ENCODE data around the gene TEN1.
"Not testable (repeated sequence)": the region's sequence is repeated elsewhere in the genome, so short reads cannot be mapped to it uniquely, and the experiment has no call there.

The TEN1 gene

DNA sequence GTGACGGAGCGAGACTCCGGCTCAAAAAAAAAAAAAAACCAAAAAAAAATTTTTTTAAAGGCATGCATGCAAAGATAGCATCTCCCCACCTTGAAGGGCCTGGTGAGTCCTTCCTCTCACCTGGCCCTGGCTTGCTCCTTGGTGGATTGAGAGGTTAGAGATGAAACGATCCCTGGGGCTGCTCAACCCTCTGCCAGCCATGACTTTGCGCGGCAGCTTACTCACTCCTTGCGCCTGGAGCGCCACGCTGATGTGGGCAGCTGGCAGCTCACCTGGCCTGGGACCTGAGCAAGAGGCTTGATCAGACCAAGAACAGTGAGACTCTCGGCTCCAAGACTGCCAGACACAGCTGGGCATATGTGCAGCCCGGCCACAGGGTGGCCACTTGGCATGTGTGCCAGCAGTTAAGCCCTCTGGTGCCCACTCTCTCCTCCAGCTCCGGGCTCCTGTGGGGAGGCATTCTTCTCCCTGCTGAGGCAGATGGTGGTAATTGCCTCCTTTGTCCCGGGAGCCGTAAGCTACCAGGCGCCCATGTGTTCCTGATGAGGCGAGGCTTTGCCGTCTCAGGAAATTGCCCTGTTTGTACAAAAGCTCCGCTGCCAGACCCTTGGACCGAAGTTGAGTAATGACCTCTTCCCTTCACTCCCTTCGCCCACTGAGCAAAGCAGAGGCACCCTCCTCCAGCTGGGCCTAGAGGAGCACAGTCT lies 53.2 kb downstream of the TEN1 start:
- no peak for DNase-seq

DNA sequence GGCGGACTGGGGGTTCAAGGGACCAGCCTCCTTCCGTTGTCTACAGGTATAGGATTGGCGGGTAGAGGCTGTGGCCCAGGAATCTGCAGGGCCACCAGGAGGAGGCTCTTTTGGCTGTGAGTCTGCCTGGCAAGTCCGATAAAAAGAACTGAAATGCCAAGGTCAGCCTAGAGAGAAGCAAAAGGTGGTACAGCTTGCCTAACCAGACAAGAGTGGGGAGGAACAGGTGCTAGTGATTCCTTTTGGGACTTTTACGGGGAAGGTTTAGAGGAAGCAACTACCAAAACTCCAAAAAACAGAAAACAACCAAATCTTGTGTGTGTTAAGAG lies 53.7 kb downstream of the TEN1 start:
- DNase-seq: no peak

DNA sequence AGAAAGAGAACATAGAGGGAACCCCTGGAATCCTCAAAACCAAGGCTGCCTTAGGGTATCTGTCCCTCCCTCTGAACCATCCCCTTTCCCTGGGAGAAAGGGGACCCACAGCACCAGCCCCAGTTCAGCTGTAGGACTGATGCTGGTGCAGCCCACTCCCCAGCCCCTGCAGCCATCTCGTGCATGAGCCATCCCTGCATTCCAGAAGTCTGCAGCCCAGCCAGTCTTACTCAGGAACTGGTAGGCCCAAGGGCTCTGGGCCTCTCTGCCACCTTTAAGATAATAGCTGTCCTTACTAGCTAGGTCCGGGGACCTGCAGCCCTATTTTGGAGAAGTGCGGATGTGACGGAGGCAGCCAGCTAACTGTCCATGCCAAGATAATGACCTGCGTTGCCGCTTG lies 54.1 kb downstream of the TEN1 start:
- no peak for DNase-seq

DNA sequence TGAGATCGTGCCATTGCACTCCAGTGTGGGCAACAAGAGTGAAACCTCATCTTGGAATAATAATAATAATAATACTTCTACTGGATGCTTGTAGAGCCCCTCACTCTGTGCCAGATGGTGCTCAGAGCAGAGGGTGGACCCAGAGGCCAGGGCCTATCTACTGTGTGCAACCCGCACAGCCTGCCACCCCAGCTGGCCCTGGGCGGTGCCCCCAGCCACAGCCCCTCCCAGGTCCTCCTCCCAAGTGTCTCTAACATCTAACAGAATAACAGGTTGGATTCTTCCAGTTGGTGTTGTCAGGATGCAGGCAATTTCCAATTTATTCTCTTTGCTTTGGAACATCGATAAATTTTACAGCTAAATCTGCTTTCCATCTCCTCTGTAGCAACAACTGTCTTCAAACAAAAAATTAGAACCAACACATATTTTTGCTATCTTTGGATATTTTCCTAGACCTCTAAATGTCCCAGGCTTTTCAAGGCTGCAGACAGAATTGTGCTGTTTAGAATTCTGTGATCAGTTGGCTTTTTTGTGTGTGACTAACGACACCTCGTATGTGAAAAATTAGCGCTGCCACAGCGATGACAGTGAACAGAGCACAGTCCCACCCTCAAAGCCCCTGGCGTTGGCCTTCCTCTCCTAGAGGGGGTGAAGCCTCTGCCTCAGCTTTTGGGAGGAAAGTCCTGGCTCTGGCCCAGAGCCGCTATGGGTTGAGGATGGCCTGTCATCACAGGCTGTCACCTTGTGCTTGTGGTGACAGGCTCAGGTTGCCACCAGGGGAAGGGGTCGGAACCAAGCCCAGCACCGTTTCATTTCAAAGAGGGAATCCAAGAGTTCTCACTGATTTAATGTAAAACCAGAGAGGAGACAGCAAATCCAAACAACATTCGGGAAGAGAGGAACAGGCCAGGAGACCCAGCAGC lies 55.6 kb downstream of the TEN1 start:
- DNase-seq: no peak

DNA sequence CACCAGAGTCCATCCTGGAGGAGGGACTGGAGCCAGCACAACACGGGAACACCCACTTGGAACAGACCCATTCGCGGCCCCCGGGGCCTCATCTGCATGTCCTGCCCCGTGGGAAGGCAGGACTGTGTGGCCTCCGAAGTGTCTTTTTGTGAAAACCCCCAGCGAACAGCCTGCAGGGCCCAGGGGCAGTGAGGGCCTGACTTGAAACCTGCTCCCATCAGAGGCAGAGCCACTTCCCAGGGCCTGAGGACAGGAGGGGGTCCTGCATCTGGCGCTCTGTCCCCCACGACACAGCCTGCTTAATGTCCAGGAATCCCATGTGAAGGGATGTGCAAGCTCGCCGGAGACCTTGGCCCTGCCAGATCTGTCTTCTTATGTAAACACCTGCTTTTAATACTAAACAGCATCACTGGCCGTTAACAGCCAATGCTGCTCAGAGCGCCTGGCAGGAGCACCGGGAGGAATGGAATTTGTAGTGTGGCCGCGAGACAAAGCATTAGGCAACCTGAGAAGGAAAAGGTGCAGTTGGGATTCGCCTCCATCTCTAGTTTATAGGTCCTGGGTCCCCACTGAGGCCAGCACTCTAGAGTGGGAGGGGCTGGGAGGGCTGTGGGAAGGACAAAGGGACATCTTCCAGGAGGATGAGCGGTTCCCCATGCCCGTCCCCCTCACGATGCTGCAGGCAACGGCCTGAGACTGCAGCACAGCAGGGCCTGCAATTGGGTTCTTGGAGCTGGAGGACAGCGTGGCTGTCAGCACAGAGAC lies 57.6 kb downstream of the TEN1 start:
- DNase-seq: no peak

DNA sequence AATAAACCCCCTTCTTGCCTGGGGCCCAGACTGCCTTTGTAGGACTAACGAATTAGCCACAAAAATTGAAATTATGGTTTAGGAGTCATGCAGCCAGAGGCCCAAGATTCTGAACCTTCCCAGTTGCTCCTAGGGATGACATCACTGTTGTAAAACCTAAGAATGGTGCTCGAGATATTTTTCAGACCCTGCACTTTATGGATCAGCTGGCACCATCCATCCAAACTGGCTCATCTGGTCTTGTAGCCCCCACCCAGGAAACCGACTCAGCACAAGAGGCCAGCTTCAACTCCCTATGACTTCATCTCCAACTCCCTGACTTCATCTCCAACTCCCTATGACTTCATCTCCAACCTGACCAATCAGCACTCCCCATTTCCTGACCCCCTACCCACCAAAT lies 59.0 kb downstream of the TEN1 start:
- DNase-seq: no peak

DNA sequence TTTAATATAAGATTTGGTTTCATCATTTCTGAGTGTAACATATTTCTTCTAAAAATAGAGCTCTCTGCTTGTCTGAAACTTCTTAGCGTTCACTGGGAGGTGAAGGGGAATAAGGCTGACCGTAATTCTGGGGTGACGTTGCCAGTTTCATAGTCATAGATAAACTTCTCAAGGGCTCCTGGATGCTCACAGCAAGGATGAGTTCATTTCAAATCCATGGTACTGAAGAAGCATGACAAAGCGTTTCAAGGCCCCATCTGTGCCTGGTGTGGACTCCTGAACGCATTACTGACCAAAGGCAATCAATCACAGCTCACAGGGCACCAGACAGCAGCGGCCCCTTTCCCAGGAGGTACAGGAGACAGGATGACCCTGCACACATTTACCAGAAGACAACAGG lies 60.1 kb downstream of the TEN1 start:
- DNase-seq: no peak

DNA sequence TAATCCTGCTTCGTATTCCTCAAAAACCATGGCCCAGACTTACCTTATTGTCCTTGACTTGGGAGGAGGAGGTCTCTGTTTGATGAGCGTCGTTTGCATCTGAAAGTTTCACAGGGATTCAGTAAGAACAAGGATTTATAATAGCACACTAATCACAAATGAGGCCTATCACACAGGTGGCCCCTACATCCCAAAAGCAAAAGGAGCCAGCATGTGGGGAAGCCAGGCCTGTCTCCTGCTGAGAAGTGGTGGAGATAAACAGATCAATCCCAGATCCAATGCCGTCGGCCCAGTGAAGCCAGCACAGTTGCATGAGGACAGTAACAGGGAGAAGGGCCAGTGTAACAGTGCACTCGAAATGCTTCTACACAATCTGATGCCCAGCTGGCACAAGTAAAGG lies 61.3 kb downstream of the TEN1 start:
- DNase-seq: no peak

DNA sequence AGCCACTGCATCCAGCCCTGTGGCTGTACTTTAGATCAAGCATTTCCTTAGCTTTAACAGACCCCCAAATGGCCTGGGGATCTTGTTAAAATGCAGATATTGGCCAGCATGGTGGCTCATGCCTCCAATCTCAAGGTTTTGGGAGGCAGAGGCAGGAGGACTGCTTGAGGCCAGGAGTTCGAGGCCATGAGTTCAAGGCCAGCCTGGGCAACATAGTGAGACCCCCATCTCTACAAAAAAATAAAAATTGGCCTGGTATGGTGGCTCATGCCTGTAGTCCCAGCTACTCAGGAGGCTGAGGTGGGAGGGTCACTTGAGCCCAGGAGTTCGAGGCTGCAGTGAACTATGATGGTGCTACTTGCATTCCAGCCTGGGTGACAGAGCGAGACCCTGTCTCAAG lies 63.8 kb downstream of the TEN1 start:
- DNase-seq: not testable (repeated sequence)

DNA sequence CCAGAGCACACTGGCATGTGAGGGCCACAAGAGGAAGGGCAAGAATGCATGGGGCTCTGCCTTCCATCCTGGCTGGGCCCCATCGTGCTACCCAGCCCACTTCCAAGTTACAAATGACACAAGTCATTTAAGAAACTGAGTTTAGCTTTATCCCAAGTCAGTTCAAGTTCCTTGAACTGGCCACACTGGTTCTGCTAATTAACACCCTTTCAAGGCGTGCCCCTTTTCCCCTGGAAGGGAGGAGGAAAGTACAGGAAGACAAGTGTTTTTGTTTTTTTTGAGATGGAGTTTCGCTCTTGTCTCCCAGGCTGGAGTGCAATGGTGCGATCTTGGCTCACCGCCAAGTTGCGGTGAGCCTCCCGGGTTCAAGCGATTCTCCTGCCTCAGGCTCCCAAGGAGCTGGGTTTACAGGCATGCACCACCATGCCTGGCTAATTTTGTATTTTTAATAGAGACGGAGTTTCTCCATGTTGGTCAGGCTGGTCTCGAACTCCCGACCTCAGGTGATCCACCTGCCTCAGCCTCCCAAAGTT lies 65.5 kb downstream of the TEN1 start:
- not testable (repeated sequence) for DNase-seq

DNA sequence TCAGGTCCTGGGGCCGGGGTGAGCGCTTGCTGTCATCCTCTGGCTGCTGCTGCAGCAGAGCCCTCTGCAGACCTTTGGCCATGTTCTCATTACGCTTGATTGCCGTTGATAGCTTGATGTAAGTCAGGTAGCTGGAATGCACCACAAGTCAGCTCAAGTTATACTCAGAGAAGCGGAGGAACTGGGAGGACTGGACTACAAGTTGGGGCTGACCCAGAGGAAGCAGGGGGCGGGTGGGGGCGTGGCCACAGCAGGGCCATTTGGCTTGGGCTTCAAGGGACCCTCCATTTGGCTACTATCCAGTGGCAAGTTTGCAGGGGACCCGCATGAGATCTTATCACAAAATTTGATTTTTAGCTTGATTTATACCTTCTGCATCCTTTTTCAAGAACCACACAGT lies 67.0 kb downstream of the TEN1 start:
- DNase-seq: no peak

DNA sequence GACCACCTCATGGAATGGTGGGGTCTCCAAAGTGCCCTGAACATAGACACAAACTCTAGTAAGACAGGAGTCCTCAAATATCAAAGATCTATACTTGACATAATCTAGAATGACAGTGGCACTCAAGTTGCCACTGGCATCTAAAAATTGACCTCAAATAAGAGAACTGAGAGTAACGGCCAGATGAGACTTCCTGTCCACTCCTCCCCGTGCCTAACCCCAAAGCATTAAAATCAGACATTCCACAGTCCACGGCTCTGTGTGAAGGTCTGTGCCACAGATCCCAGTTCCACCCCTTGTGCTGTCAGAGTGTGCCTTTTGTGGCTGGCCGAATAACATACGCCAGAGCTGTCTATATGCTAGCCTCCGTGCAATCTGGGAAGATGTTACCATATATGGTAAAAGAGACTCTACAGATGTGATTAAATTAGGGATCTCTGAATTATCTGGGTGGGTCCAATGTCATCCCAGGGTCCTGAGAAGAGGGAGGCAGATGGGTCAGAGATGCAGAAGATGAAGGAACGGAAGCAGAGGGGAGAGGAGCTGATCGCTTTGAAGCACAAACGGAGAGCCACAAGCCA lies 69.1 kb downstream of the TEN1 start:
- no peak for DNase-seq

DNA sequence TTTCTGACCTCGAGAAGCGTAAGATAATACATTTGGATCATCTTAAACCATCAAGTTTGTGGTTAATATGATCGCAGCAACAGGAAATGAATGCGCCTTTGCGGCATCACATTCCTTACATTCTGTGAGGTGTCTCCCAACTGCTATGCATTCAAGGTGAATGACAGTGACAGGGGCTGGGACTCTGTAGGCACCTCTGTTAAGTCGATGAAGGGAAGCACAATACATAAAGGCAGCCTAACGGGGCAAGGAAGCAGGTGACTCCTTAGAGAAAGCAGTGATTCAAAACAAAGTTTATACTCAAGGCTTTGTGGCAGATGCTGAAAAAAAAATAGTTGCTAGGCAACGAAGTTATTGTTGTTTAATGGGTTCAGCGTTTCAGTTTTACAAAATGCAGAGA lies 69.7 kb downstream of the TEN1 start:
- no peak for DNase-seq

DNA sequence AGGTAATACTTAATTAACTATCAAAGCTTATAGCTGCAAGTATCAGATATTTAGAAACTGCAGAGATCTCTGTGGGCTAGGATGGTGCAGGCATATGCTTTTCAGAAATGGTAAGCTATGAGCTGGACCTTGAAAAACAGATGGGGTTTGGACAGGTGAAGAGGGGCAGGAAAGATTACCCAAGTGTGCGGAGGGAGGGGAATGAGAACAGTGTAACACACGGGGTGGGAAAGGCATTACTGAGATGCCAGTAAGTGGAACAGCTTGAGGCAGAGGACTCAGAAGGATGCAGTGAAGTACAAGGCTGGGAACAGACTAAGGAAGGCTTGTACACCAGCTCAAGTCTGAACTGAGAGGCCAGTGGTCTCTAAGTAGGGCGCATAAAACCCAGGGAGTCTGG lies 70.2 kb downstream of the TEN1 start:
- DNase-seq: no peak

DNA sequence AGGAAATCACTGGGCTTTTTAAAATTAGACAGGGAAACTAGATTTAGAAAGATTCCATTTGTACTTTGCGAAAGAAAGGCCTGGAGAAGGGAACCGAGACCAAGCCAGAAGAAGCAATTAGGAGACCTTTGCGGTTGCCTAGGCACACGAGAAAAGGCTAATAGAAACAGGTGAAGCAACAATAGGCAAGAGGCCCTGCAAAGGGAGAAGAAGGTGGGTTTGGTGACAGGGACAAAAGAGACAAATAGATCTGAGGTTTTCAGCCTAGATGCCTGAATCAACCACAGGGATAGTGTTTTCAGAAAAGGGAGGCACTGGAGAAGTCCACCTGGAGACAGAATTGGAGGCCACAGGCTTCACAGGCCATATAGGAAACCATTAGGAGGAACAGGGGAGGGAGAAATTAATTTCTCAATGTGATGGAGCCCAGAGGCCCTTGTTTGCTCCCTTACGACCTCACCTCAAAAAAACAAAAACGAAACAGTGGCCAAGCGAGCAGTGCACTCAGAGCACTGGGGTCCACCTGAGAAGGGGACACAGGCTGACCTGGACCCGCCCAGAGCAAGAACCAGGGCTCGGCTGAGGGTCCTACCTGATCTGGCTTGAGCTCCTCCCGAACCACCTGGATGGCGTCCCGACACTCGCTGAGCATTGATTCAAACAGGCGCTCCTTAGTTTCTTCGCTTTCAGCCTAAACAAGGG lies 70.9 kb downstream of the TEN1 start:
- no peak for DNase-seq

Data from NCI-H1105 (cell line).